Left lobe of liver (tissue), 2 donors: ENCODE measurements around the gene SRGAP1. TPM values are rescaled to one million over a fixed set of nuclear protein-coding genes. Genes with fewer than 3 reads are reported as not detected.
"Not testable (repeated sequence)": the region's sequence is repeated elsewhere in the genome, so short reads cannot be mapped to it uniquely, and the experiment has no call there.

Experiments used
- ATAC-seq: fragments of 200-7000 bp; cut with Tn5 transposase; one replicate; pipeline ENCODE4 v1.9.1; 2020; ENCODE audit warnings: mild to moderate bottlenecking, moderate library complexity
- DNase-seq: peaks from one replicate; pipeline ENCODE4 v3.0.0-alpha.2; 2020; ENCODE audit warnings: low spot score
- total RNA-seq: library from RNA; stranded (reverse); gene quantifications from one replicate; pipeline ENCODE4 v1.2.1, GENCODE V29; 2021
- donor health status: DM: no; HTN: no; CAD: no; lungs with moderate emphysema.
- donor health status: DM: no; HTN: yes; CAD: no.

The SRGAP1 gene
- total RNA-seq, 1 donor from 2014 or later: 1.1 TPM

- no peak for DNase-seq
- ATAC-seq: no peak
Measured at GRCh38 chr12:64102339-64102738, 257.8 kb downstream of the SRGAP1 start.

DNA sequence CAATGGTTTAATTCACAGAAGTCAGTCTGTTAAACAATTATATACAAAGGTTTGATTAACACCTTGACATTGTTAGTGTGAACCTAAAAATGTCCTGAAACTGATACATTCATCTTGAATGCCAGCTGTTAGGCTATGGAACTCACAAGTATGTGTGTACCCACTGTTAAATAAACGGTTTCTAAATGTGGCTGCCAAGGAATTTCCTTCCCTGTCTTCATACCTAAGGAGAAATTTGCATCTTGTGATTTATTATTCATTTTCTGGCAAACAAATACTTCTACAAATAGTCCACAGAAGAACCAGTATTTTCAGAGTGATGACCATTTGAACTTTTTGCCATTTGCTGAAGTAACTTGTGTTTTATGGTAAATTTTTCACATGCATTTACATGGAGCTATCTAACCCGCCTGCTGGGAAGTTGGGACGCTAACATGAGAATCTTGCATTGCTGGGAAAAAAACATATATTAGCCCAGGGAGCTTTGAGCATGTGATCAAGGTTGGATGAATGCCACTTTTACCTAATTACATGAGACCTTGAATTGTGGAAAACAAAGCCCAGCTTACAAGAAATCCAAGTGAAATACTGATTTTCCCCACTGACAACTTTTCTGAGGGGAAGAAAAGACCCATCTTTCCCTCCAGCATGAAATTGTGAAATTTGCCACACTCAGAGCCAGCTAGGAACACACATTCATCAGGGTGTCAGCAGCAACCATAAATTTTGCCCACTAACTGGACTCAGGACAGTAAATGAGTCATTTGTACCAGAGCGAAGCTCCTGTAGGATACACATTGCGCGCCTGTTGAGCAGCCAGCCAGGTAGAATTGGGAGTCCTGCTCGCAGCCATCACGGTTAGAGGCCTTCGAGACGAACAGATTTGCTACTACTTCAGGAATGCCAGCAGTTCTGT lies 259.6 kb downstream of the SRGAP1 start:
- no peak for DNase-seq
- ATAC-seq: no peak

- DNase-seq (no peak), ATAC-seq (no peak)
Measured at GRCh38 chr12:64105026-64105425, 260.5 kb downstream of the SRGAP1 start.

DNA sequence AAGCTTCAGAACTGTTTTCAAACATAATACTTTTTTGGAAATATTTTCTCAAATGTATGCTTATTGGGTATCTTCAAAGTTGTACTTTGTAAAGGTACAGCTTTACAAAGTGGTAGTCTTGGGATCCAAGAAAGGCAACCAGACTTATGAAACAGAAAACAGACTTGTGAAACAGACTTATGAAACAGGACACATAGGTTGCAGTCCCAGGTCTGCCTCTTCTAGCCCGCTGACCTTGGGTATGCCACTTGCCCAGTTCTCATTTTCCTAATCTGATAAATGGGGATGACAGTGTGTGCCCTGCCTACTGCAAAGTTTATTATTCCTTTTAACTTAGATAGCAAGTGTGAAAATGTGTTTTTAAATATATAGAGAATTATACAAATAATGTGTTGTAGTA lies 263.3 kb downstream of the SRGAP1 start:
- ATAC-seq (no peak), DNase-seq (no peak)

DNA sequence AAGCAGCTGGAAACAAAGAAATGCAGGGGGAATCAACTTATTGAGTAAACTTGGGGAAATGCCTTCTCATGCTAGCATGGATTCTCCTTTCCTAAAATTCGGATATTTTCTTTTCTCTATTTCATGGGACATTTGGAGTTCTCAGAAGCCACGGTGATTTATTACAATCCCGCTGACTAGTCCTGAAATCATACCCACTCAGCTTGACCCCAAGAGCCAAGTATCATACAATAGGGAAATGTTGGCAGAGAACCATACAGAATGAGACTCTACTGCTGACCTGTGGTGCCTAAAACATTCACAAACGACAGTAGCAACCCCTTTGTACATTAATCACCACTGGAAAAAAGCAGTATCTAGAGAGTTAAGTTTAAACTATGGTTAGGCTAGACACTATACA lies 265.2 kb downstream of the SRGAP1 start:
- no peak for ATAC-seq
- DNase-seq: no peak

- no peak for DNase-seq
- no peak for ATAC-seq
Measured at GRCh38 chr12:64110864-64111263, 266.4 kb downstream of the SRGAP1 start.

DNA sequence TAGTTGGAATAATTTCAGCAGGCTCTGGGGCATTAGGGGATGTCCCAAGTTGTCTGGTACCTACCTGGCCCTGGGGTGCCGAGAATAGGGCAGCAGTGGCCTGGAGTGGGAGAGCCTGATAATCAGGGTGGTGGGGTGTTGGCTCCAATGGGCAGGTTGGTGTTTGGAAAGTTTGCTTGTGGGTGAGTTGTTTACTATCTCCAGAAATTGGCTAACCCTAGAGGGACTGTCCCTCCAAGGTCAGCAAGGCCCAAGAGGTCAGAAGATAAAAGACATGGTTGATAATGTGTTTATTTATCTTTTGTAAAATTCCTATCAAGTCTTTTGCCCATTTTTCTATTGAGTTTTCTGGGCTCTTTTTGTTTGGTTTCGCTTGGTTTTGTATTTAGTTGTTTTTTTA lies 272.5 kb downstream of the SRGAP1 start:
- ATAC-seq (no peak), DNase-seq (no peak)

GRCh38 chr12:64120568-64120967 lies 276.1 kb downstream of the SRGAP1 start:
- ATAC-seq (no peak), DNase-seq (no peak)

DNA sequence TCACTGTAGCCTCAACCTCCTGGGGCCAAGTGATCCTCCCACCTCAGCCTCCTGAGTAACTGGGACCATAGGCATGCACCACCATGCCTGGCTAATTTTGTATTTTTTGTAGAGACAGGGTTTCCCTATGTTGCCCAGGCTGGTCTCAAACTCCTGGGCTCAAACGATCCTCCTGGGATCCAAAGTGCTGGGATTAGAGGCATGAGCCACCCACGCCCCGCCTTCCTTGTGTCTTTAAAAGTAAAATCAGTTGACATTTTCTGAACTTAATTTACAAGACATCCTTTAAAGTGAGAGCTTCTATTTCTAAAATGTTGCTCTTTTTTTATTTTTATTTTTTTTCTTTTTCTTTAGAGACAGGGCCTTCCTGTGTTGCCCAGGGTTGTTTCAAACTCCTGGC lies 276.6 kb downstream of the SRGAP1 start:
- not testable (repeated sequence) for ATAC-seq, DNase-seq

GRCh38 chr12:64122154-64122553 lies 277.7 kb downstream of the SRGAP1 start:
- DNase-seq: no peak
- ATAC-seq: peak; percentile 34

DNA sequence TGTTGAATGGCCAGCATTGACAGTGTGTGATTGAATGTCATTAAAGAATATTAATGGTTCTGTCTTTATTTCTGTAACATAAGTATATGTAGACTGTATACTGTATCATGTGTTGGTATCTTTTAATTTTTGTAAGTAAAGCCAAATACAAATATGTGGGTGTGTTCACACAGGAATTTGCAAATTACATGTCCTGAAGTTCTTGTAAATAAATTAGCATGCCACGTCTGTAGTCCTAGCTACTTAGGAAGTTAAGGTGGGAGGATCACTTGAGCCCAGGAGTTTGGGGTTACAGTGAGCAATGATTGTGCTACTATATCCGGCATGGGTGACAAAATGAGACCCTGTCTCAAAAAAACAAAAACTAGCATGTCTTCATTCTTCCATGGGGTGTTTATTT lies 278.5 kb downstream of the SRGAP1 start:
- no peak for DNase-seq
- ATAC-seq: no peak

DNA sequence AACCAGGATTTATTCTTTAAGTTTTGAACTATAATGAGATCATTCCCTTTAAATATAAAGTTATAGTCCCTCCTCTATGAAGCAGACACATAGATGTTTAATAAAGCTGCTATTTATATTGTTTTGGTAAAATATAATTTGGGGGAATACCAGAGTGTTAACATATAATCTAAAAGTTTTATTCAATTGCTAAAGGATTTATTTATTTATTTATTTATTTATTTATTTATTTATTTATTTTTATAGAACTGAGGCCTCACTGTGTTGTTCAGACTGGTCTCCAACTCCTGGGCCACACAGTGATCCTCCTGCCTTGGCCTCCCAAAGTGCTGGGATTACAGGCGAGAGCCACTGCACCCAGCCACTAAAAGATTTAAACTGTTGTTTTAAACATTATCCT lies 278.9 kb downstream of the SRGAP1 start:
- ATAC-seq (no peak), DNase-seq (no peak)

GRCh38 chr12:64124511-64125197 lies 280.2 kb downstream of the SRGAP1 start:
- ATAC-seq (no peak), DNase-seq (no peak)

DNA sequence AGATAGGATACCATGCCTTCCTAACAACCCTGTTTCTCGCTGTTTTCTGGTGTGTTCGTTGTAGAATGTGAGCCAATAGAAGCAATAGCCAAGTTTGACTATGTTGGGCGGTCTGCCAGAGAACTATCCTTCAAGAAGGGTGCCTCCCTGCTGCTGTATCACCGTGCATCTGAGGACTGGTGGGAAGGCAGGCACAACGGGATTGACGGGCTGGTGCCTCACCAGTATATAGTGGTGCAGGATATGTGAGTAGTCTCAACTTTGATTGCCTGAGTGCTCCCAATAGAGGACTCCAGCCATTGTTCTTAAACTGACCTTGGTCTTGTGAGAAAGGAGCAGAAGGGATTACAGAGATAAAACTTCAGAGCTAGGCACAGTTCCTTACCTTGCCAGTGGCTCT lies 281.4 kb downstream of the SRGAP1 start:
- ATAC-seq (no peak), DNase-seq (no peak)

GRCh38 chr12:64127811-64128210 lies 283.3 kb downstream of the SRGAP1 start:
- ATAC-seq: no peak

GRCh38 chr12:64128366-64128765 lies 283.9 kb downstream of the SRGAP1 start:
- no peak for DNase-seq
- no peak for ATAC-seq

More at GRCh38 chr12:64127811-64128210, 283.3 kb downstream of the SRGAP1 start:
- no peak for DNase-seq

DNA sequence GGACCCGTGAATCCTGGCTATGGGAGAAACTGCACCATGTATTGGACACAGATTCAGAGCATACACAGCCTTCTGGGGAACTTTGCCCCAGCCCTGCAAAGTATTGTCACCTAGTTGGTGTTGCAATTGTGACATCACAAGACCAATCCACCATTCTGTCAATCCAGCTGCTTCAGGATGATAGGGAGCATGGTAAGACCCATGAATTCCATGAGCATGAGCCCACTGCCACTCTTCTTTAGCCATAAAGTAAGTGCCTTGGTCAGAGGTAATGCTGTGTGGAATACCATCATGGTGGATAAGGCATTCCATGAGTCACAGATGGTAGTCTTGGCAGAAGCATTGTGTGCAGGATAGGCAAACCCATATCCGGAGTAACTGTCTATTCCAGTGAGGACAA lies 286.0 kb downstream of the SRGAP1 start:
- not testable (repeated sequence) for ATAC-seq, DNase-seq

DNA sequence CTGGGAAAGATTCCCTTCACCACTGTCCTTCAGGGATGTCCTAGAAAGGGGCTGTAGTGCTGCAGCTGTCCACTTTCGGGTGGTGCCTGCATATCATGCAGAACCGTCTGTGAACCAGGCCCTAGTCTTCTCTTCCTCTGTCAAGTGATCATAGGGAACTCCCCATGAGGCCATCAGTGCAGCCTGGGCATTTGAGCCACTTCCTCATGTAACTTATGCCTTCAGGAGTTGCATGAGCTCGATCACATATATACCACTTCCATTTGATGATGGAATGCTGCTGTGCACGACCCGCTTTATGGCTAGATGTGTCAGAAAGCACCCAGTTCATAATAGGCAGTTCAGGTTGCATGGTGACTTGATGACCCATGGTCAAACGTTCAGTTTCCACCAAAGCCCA lies 287.0 kb downstream of the SRGAP1 start:
- not testable (repeated sequence) for ATAC-seq, DNase-seq

- ATAC-seq, DNase-seq: not testable (repeated sequence)
Measured at GRCh38 chr12:64132672-64133071, 288.2 kb downstream of the SRGAP1 start.

DNA sequence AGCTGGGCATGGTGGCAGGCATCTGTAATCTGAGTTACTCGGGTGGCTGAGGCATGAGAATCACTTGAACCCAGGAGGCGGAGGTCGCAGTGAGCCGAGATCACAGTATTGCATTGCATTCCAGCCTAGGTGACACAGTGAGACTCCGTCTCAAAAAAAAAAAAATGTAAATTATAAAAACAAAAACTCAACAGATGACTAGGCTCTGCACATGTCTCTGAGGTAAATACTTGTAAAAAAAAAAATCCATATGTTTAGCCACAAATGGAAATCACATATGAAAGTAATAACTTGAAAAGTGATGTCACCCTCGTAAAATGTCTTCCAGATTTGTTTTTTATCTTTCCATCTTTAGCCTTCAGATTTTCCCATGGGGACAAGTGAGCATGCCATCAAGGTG lies 292.6 kb downstream of the SRGAP1 start:
- ATAC-seq (no peak), DNase-seq (no peak)

- ATAC-seq (no peak), DNase-seq (no peak)
Measured at GRCh38 chr12:64139021-64139420, 294.5 kb downstream of the SRGAP1 start.

DNA sequence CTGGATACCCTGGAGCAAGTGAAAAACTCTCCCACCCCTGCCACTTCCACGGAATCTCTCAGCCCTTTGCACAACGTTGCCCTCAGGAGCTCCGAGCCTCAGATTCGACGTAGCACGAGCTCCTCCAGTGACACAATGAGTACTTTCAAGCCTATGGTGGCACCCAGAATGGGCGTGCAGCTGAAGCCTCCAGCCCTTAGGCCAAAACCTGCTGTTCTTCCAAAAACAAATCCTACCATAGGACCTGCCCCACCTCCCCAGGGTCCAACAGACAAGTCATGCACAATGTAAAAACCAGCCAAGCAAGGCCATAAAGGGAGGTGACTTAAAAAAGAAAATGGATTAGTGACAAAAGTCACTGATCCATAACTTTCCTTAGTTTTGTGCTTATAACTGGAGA lies 297.9 kb downstream of the SRGAP1 start:
- ATAC-seq (no peak), DNase-seq (no peak)
